LNCaP clone FGC (cell line): ENCODE results near the gene IL15.
A peak's percentile ranks its signal among the peaks of the same experiment; 100 is the strongest.
"Not testable (repeated sequence)": the region's sequence is repeated elsewhere in the genome, so short reads cannot be mapped to it uniquely, and the experiment has no call there.

Experiments used
- DNase-seq: peaks from one replicate; pipeline ENCODE4 v3.0.0-alpha.2; 2011; ENCODE audit warnings: low read depth
- H3K4me3 ChIP-seq: 2 replicates; pipeline ENCODE4 v1.5.1; 2011; ENCODE audit warnings: mild to moderate bottlenecking, low read depth, low read length, control low read depth
- TF ChIP-seq, protein P1 (sequence below): IDR thresholded peaks from 2 replicates; pipeline ENCODE4 v1.5.1; 2012; ENCODE audit warnings: mild to moderate bottlenecking; ENCODE audit not compliant: control insufficient read depth, insufficient read depth; ENCODE audit errors: extremely low read depth

IL15 gene, protein sequence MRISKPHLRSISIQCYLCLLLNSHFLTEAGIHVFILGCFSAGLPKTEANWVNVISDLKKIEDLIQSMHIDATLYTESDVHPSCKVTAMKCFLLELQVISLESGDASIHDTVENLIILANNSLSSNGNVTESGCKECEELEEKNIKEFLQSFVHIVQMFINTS

DNA sequence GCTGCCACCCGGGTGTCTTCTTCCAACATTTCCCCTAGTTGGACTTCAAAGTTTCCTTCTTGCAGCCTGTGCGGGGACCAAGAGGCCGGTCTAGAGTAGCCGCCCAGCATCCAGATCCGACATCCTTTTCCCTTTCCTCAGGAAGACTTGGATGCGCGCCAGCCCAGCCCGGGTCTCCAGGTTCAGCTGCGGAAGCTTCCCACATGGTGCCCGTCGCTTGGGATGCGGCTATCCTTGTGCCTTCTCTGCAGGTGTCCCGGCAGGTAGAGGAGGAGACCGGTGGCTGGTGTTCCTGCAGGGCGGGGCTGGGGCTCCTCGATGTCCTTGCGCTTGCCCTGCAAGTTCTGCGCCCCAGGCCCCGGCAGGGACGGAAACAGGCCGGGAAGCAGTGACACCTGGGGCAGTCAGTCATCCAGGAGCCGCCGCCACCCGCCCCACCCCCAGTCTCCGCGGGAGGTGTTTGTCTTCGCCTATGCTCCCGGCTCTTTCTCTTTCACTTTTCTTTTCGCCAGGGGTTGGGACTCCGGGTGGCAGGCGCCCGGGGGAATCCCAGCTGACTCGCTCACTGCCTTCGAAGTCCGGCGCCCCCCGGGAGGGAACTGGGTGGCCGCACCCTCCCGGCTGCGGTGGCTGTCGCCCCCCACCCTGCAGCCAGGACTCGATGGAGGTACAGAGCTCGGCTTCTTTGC, at the start of gene IL15:
TSS of gene IL15 (plus strand) at position 502 of the 689 bp plus-strand sequence. CDS start 82,882 bp downstream, outside the sequence.
- TF ChIP-seq, protein P1, sequence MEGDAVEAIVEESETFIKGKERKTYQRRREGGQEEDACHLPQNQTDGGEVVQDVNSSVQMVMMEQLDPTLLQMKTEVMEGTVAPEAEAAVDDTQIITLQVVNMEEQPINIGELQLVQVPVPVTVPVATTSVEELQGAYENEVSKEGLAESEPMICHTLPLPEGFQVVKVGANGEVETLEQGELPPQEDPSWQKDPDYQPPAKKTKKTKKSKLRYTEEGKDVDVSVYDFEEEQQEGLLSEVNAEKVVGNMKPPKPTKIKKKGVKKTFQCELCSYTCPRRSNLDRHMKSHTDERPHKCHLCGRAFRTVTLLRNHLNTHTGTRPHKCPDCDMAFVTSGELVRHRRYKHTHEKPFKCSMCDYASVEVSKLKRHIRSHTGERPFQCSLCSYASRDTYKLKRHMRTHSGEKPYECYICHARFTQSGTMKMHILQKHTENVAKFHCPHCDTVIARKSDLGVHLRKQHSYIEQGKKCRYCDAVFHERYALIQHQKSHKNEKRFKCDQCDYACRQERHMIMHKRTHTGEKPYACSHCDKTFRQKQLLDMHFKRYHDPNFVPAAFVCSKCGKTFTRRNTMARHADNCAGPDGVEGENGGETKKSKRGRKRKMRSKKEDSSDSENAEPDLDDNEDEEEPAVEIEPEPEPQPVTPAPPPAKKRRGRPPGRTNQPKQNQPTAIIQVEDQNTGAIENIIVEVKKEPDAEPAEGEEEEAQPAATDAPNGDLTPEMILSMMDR: no peak
- peak within 1 kb of the TSS; percentile 66 for H3K4me3 ChIP-seq

DNA sequence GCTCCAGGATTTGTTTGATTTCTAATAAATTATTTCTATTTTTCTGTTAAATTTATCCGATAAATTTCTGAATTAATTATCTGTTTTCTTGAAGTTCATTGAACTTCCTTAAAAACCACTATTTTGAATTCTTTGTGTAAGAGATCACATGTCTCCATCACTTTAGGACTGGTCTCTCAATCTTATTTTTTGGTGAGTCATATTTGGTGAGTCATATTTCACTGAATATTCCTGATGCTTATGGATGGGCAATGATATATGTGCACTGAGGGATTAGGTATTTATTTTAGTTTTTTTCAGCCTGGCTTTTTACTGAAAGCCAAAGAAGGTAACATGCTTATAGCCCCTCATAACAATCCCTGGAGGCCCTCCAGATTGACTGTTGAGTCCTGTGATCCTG, 48.5 kb upstream of the IL15 start:
- no peak overlapping the region for H3K4me3 ChIP-seq
- no peak for DNase-seq
- TF ChIP-seq, protein P1: no peak

More for the DNA sequence above, at the start of gene IL15:
- DNase-seq: peak; percentile 22

DNA sequence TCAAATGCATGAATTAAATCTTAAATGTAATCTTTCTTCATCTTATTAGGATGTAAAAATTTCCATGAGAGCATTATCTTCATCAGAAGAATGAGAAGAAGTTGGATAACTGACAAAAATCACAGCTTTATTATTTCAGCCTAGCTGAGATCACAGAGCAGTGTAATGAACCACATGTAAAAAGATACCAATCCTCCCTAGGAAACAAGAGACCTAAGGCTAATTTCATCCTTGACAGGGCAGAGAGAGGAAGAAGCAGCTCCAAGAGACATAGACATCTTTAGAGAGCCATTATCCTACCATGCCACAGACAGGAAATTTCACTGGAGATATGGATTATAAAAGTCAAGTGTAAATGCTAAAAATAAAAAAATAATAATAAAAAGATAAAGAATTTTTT, 40.9 kb upstream of the IL15 start:
- DNase-seq: no peak
- H3K4me3 ChIP-seq: no peak overlapping the region
- TF ChIP-seq, protein P1: no peak

DNA sequence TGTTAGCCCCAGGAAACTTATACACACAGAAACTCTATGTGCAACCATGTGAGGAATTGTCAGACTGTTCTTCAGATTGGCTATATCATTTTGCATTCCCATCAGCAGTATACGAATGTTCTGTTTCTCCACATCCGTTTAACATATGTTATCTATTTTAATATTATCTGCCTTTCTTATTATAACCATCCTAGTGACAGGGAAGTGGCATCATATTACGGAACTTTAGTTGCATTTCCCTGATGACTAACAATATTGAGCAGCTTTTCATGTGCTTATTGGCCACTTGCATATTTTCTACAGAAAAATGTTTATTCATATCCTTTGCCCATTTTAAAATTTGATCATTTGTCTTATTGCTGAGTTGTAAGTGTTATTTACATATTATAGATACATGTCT, 36.5 kb upstream of the IL15 start:
- TF ChIP-seq, protein P1: no peak
- no peak for DNase-seq
- no peak overlapping the region for H3K4me3 ChIP-seq

DNA sequence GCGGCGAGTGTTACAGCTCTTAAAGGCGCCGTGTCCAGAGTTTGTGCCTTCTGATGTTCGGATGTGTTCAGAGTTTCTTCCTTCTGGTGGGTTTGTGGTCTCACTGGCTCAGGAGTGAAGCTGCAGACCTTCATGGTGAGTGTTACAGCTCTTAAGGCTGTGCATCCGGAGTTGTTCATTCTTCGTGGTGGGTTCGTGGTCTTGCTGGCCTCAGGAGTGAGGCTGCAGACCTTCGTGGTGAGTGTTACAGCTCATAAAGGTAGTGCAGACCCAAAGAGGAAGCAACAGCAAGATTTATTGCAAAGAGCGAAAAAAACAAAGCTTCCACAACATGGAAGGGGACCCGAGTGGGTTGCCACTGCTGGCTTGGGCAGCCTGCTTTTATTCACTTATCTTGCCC, 31.7 kb upstream of the IL15 start:
- not testable (repeated sequence) for DNase-seq, H3K4me3 ChIP-seq

DNA sequence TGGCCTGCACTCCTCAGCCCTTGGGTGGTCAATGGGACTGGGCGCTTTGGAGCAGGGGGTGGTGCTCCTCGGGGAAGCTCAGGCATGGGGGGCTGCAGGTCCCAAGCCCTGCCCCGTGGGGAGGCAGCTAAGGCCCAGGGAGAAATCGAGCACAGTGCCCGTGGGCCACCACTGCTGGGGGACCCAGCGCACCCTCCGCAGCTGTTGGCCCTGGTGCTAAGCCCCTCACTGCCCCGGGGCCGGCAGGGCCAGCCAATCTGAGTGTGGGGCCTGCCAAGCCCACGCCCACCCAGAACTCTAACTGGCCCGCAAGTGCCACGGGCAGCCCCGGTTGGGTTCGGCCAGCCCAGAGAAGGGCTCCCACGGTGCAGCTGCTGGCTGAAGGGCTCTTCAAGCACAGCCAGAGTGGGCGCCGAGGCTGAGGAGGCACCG, 30.9 kb upstream of the IL15 start:
- DNase-seq: no peak
- TF ChIP-seq, protein P1: no peak
- H3K4me3 ChIP-seq: no peak overlapping the region

DNA sequence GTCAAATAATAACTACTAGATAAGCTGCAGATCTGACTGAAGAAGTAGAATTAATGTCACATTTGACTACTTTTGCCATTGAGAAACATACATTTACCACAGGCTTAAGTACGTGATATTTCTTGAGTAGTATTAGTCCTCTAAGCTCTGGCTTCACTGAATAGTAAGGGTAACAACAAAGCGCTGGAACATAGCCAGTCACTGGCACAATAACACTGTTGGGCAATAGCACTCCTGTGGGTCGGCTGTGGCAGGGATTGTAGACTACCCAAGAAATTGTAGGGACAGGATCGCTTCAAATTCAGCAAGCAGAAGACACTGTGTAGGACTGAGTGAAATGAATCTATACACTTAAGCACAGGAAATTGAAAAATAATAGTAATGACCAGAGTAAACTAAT, 27.1 kb upstream of the IL15 start:
- H3K4me3 ChIP-seq: no peak overlapping the region
- DNase-seq: peak; percentile 13
- TF ChIP-seq, protein P1: no peak
